HG03060 (cell line): ENCODE data around the gene FRMD4A.

Source experiments
- ATAC-seq: cut with Tn5 transposase; IDR thresholded peaks from one replicate; pipeline ENCODE4 v1.9.1; 2021; ENCODE audit warnings: low read depth, moderate number of reproducible peaks; ENCODE audit not compliant: unreplicated experiment

Gene FRMD4A

DNA sequence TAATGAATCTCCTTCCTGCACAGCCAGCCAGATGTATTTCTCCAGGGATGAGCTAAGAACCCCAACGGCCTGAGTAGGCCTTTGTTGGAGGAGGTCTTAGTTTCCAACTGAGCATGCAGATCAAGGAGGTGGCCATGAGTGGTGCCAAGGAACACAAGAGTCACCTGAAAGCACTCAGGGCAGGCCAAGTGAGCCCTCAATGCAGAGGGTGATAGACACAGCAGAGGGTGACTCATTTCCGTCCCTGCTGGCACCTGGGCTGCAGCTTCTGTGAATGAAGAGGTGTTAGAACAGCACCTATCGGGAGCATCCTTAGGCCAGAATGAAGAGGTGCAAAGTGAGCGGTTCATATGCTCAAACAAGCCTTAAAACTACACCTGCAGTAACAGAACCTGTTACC, 211.8 kb downstream of the FRMD4A start:
- no peak for ATAC-seq

DNA sequence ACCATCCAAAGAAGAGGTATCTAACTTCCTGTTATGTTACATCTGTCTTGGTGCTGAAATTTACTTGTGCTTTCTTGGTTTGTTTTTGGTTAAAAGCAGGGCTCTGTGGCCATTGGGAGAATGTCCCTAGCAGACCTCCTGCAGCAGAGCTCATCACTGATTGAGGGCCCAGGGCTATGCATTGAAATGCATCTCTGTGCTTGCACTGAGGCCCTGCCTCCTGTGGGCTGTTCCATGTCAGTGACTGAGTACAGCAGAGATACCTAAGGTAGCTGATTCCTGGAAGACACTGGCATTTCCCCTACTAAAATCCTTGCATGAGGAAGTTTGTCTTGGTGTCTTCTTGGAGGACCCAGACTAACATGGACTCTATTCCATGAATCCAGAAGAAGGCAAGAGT, 213.9 kb downstream of the FRMD4A start:
- ATAC-seq: no peak

GRCh38 chr10:14116021-14116420, 214.7 kb downstream of the FRMD4A start:
- ATAC-seq: no peak

GRCh38 chr10:14114791-14115190, 215.9 kb downstream of the FRMD4A start:
- no peak for ATAC-seq

DNA sequence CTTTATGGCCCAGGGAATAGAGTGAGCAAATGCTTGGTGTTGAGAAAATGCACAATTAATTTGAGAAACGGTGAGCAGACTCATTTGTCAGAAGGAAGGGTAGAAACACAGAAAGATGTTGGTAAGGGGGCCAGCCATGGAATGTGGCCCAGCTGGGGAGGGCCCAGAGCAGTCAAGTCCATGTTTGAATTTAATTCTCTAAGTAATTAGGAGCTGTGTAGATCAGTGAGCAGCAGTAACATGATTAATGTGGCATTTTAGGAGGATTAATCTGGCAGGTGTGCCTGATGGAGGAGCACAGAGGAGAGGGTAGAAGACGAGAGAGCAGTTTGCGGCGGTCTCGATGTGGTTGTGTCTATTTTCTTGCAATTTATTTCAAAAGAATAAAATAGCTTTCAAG, 218.7 kb downstream of the FRMD4A start:
- no peak for ATAC-seq

DNA sequence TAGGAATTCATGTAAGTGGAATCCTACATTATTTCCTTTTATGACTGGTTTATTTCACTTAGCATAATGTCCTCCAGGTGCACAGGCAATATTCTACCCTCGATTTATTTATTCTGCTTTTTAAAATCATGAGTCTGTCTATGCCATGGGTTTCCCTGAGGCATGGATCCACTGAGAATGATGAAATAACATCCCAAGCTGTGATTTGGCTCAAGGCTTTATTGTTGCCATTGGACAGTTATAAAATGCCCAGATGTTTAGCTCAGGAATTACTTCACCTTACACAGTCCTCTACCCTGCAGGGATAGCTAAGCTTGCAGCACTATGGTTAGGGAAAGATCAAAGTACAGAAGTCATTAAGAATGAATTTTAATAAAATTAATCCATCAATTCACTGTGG, 219.5 kb downstream of the FRMD4A start:
- no peak for ATAC-seq

- no peak for ATAC-seq
Observed at GRCh38 chr10:14106828-14107227, 223.9 kb downstream of the FRMD4A start.

DNA sequence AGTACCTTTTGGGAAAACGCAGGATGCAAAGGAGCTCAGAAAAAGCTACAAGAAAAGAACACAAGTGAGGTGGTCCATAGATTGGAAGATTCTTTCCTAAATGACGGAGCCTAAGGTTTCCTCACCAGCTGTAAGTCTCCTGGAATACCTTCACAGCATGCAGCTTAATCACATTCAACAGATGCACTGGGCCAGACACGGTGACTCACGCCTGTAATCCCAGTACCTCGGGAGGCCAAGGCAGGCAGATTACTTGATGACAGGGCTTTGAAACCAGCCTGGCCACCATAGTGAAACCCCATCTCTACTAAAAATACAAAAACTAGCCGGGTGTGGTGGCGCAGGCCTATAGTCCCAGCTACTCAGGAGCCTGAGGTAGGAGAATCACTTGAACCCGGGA, 228.7 kb downstream of the FRMD4A start:
- no peak for ATAC-seq

DNA sequence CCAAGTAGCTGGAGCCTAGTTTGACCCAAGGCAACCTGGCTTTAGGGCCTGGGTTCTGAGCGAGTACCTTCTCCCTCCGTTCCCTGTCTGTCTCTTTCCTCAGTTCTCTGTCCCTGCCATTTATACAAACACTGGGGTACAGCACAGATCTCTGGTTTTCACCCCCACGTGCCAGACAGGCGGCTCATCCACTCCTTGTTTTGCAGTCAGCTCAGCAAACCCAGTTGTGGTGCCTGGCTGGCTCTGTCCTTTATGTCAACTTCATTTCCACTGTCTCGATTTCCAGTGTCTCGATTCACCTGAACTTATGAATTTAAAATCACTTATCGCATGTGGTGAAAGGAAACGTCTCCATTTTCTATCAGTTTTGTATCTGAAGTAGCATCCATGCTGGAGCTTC, 230.8 kb downstream of the FRMD4A start:
- ATAC-seq: no peak

DNA sequence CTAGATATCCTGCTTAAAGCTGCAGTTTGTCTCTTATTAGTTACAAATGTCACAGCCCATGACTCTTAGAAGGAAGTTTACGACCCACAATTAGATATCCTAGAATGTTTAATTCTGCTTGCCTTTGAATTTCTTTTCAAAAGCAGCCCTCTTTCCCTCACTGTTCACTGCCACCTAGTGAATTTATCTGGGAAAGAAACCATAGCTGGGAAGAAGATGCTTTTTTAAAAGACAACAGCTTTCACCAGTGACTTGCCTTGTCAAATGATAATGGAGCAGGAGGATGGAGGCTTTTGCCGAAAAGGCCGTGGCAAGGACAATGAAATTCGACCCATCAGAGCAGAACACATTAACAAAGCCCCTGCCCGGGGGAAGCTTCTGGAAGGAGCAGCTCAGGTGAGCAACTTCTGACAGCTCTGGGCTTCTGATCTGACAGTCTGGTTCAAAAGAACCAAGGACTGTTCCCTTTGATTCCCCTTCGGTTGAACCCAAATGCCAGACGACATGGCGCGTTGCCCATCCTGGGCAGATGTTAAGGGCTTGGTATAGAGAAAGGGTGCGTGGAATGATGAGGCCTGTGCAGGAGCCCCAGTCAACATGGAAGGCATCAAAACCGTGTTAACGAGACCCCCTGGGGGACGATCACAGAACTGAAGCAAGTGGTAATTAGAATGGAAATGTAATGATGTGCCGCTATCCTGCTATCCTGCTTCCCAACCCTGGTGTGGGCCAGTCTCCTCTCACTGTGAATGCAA, 236.8 kb downstream of the FRMD4A start:
- no peak for ATAC-seq

DNA sequence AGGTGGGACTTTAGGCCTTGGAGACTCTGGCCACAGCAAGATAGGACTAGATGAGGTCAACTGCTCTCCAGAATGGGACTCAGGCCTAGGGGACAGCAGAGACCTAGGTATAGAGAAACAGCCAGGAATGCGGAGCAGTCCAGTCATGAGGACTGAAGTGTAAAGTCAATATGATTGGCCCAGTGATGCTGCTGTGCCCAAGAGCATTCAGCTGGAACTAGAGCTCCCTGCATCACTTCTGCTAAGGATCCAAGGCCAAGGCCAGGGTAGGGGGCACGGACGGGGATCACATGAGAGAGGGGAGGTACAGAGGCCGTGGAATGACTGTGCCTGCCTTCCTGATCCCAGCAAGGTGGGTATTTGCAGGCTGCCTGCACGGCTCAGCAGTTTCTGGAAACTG, 237.9 kb downstream of the FRMD4A start:
- ATAC-seq: no peak

- no peak for ATAC-seq
Observed at GRCh38 chr10:14089556-14090292, 241.0 kb downstream of the FRMD4A start.

GRCh38 chr10:14087566-14087965, 243.2 kb downstream of the FRMD4A start:
- no peak for ATAC-seq

DNA sequence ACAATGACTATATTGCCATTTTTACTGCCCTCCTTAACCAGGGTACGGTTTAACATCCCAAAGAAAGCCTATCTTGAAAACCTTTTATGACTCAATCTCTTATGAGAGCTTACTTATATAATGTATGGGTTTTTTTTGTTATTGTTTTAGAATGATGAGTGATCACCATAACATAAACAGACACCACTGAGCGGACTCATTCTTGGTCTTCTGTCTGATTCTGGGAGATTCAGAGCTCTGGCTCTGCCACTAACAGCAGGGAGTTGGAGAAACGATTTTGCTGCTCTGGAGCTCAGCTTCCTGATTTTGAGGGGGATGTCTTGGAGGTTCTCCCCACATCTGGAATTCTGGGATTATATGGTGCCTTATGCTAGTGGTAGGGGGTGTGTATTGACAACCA, 244.1 kb downstream of the FRMD4A start:
- ATAC-seq: no peak

DNA sequence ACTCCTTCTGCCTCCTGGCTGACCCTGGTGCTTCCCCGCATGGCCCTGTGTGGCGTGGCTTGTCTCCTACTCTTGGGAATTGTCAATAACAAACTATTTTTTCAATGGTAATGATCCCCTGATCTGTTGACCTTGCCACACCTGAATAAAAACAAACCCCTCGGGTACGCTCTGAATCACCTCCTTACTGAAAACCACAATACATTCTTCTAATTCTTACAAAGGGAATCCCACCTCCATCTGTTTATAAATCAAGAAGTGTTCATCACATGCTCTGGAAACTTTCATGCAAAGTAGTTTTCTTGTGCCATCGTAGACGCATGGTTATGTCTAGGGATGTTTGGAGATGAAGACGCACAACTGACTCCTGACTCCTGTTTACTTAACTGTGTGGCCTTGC, 245.8 kb downstream of the FRMD4A start:
- no peak for ATAC-seq

- no peak for ATAC-seq
Observed at GRCh38 chr10:14080795-14081194, 249.9 kb downstream of the FRMD4A start.

DNA sequence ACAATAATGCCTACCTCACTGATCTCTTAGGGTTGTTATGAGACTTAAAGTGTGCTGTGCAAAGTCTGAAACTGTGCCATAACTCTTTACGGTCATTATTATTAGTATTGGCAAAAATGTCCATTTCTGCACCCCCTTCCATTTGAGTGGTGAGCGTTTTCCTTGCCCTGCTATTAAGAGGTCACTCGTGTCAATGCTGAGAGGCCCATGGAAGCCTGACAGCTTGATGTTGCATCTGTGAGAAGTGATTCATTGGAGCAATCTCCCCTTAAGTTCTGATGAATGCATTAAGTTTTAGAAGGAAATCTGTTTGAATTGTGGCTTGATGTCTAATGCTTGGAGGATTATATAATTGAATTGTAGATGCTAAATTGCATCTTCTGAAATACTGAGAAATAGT, 253.3 kb downstream of the FRMD4A start:
- ATAC-seq: no peak

DNA sequence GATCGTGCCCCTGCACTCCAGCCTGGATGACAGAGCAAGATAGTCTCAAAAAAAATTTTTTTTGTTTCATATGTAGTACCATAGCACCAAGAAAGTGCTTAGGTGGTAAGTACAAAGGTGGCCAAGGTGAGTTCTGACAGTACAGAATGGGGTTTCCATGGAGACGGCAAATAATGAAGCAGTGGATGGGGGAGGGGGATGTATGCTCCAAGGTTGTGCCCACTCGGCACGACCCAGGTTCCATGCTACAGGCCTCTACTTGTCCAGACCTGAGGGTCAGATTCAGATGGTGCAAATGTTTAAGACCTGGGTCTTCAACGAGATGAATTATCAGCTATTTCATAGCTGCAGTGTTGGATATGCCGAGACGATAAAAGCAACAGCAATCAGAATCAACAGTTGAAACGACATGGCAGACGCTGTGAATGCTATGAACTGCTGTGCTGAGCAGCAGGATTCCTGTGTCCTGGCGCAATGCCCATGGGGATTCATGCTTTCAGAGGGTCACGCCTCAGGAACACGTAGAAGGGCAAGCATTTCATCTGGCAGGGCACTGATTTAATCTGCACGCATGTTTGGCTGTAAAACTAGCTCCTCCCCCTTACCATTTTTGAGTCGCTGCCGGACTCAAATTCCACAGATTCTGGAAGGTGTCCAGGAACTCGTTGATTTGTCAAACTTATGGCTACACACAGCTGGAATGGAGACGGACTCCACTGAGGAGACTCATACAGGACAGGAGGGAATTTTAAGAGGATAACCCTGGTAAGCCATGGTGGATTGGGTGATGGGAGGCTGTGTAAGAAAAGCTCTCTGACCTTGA, 256.5 kb downstream of the FRMD4A start:
- ATAC-seq: no peak

DNA sequence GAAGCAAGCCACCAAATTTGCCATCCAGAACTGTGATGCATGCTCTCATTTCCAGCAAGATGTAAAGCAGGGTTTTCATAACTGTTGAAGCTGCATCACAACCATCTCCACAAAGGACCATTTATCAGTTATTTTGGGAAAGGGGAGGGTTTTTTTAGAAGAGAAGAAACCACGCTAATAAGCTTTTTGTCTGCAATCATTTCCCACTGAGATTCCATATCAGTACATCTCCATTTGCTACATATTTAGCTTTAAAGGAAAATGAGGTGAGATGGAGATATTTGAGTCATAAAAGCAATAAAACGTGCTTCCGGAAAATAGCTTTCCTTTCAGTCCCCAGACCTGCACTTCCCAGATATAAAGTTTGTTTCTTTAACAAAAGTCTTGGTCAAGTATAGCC, 258.2 kb downstream of the FRMD4A start:
- no peak for ATAC-seq

DNA sequence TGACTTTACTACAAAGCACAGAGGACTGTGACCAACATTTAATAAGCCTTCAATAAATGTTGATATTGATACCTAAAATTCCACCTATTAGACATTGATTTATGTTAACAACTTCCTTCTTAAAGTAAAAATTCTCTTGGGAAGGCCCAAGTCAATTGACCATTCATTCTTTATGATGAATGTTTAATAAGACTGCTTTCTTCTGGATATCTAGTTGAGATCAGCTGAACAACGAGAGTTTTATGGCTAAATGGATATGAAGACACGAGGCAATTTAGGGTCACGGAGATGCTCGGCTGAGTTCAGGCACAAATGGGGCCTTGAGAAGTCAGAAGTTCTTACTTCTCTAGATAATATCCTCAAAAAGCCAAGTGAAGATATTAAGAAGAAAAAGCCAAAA, 258.8 kb downstream of the FRMD4A start:
- ATAC-seq: no peak

- ATAC-seq: no peak
Observed at GRCh38 chr10:14068601-14069250, 262.0 kb downstream of the FRMD4A start.
